GM06990 (cell line): ENCODE data around the gene DBI.

ENCODE experiments used
- DNase-seq: peaks from one replicate; pipeline ENCODE4 v3.0.0-alpha.2; 2011; ENCODE audit not compliant: insufficient read length; ENCODE audit errors: extremely low read depth
- H3K27me3 ChIP-seq: replicated peaks from 2 replicates; pipeline ENCODE4 v1.6.0; 2011; ENCODE audit warnings: low read length; ENCODE audit not compliant: control insufficient read depth, insufficient read depth
- H3K36me3 ChIP-seq: 2 replicates; pipeline ENCODE4 v1.5.1; 2011; ENCODE audit warnings: low read length; ENCODE audit not compliant: control insufficient read depth, insufficient read depth
- H3K4me3 ChIP-seq: replicated peaks from 2 replicates; pipeline ENCODE4 v1.5.1; 2011; ENCODE audit warnings: low read depth, mild to moderate bottlenecking, control low read depth, low read length
- TF ChIP-seq, protein P1 (sequence below): IDR thresholded peaks from 2 replicates; pipeline ENCODE4 v1.5.1; 2011; ENCODE audit warnings: low read length, control low read depth, mild to moderate bottlenecking, inconsistent platforms; ENCODE audit not compliant: insufficient read depth, poor library complexity, severe bottlenecking

DBI gene

DNA sequence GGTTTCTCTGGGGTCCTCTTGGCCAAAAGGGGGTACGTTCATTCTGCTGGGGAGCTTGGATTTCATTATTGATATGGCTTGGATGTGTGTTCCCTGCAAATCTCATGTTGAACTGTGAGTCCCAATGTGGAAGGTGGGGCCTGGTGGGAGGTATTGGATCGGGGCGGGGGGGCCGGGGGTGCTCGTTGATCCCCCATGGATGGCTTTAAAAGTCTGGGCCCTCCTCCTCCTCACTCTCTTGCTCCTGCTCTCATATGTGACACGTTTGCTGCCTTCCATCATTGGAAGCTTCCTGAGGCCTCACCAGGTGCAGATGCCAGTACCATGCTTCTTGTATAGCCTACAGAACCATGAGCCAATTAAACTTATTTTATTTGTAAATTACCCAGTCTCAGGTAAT, 11.8 kb downstream of the DBI start:
- DNase-seq = no peak
- no peaks in the 10 kb centered on the region for H3K27me3 ChIP-seq
- H3K4me3 ChIP-seq = no peak overlapping the region
- H3K36me3 ChIP-seq = no peaks in the 10 kb centered on the region; the same call in 1 of the 2 replicates
- TF ChIP-seq, protein P1, sequence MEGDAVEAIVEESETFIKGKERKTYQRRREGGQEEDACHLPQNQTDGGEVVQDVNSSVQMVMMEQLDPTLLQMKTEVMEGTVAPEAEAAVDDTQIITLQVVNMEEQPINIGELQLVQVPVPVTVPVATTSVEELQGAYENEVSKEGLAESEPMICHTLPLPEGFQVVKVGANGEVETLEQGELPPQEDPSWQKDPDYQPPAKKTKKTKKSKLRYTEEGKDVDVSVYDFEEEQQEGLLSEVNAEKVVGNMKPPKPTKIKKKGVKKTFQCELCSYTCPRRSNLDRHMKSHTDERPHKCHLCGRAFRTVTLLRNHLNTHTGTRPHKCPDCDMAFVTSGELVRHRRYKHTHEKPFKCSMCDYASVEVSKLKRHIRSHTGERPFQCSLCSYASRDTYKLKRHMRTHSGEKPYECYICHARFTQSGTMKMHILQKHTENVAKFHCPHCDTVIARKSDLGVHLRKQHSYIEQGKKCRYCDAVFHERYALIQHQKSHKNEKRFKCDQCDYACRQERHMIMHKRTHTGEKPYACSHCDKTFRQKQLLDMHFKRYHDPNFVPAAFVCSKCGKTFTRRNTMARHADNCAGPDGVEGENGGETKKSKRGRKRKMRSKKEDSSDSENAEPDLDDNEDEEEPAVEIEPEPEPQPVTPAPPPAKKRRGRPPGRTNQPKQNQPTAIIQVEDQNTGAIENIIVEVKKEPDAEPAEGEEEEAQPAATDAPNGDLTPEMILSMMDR = no peak

DNA sequence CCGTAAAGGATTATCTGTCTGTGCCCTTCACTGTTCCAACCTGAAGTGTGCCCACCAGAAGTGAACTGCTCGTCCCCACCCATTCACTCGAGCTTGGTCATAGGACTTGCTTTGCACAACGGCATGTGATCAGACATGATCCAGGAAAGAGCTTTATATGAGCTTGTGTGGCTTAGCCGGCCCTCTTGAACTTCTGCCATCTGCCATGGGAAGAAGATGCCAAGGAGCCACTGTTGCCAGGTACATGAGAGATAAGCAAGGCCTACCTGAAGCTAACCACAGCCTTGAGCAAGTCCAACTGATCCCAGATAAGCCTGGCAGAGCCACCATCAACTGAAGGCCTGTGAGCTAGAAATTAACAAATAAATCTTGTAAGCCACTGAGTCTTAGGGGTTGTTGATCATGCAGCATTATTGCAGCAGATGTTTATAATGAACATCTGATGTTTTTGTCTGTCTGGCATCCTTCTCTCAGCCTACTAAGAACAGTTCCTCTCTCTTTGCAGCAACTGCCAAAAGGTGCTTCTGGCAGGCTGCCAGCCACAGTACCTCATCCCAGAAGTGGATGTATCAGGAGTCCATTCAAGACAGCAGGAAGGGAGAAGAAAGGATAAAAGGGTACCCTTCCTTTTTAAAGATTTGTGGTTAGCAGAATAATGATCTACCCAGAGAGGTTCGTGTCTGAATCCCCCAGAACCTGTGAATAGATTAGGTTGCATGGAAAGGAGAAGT, 16.8 kb downstream of the DBI start:
- Histone ChIP-seq H3K27me3 (no peaks in the 10 kb centered on the region), H3K4me3 (no peak overlapping the region), H3K36me3 (no peaks in the 10 kb centered on the region)
- no peak for DNase-seq
- TF ChIP-seq, protein P1 = no peak

DNA sequence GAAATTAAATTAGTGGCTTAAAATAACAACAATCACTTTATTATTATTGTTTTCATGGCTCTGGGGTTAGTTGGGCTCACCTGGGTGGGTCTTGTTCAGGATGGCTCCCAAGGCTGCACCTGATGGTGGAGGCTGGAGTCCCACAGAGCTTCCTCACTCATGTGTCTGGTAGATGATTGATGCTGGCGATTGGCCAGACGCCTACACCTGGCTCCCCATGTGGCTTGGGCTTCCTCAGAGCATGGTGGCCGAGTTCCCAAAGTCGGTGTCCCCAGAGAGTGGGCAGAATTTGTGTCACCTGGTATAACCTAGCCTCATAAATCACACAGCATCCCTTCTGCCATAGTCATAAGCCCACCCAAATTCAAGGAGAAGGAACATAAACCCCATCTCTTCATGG, 18.2 kb downstream of the DBI start:
- no peak overlapping the region for H3K4me3 ChIP-seq
- TF ChIP-seq, protein P1 = no peak
- no peaks in the 10 kb centered on the region for H3K36me3 ChIP-seq
- H3K27me3 ChIP-seq = no peaks in the 10 kb centered on the region
- DNase-seq = no peak

DNA sequence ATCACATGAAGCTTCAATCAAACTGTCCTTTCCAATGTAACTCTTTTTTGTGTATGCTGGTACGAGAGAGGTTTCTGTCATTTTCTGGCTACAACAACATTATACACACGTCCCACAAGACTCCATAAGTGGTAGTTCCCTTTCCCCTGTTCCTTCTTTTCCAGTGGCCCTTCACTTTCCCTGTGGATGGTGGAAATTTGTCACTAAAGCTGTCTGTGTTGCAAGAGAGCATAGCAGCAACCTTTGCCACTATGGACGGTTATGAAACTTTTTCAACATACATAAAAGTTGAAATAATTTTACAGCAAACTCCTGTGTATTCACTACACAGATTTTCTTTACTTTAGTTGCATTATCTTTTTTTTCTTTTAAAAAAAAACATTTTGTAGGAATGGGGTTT, 18.7 kb downstream of the DBI start:
- H3K4me3 ChIP-seq = no peak overlapping the region
- DNase-seq = no peak
- H3K27me3 ChIP-seq = no peaks in the 10 kb centered on the region
- no peaks in the 10 kb centered on the region for H3K36me3 ChIP-seq
- TF ChIP-seq, protein P1 = no peak

DNA sequence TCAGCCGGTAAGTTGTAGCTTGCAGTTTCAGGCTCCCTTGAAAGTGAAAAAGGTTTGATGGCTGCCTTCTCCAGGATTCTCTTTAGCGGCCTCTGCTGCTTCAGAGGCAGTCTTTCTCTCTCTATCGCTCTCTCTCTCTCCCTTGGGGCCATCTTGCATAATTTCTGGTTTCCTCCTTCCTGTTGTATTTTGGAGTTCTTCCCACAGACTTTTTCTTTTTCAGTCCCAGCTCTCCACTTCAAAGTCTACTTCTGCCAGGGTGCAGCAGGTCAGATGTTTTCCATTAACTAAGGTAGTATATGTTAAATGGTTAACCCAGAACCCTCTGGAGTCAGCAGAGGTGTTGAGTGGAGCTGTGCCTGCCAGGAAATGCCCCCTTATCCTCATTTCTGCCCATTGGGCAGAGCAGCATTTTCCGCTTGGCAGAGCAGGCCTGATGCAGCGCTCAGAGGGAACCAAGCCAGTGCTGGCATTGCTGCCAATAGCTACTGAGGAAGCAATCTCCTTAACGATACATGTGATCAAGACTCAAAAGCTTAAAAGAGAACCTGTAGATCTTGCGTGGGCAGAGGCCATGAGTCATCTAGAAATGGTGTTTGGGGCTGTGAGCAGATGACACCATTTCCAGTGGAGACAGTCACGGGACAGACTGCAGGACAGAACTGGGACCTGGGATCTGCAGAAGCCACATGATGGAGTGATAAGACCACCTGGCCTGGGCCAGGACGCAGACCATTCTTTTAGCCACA, 20.8 kb downstream of the DBI start:
- DNase-seq = peak; percentile 28
- TF ChIP-seq, protein P1 = peak; percentile 43
- Histone ChIP-seq H3K27me3 (no peaks in the 10 kb centered on the region), H3K36me3 (no peaks in the 10 kb centered on the region), H3K4me3 (no peak overlapping the region)
